PC-3 (cell line): ENCODE data around the gene GDF3. TPM values are rescaled to one million over a fixed set of nuclear protein-coding genes. Genes with fewer than 3 reads are reported as not detected.

Source experiments
- ATAC-seq: fragments of 200-7000 bp; cut with Tn5 transposase; 2 replicates; pipeline ENCODE4 v1.9.1; 2020; ENCODE audit warnings: mild to moderate bottlenecking, moderate library complexity
- BruUV-seq: library from RNA; stranded (reverse); fragments of 400-500 nt; replicated peaks from 2 replicates; lab custom pipeline; 2021; lab: Mats Ljungman, UMichigan
- CTCF ChIA-PET: fragments of 300-600 bp; sonication (Branson Sonifier 250); formaldehyde crosslinking; loops from one replicate; lab custom pipeline; 2022; ENCODE audit warnings: antibody characterized with exemption; lab: Charles Lee
- POLR2A ChIA-PET: fragments of 300-600 bp; sonication (Branson Sonifier 250); formaldehyde crosslinking; loops from one replicate; lab custom pipeline; 2022; ENCODE audit warnings: antibody characterized with exemption; ENCODE audit not compliant: unreplicated experiment; lab: Charles Lee
- DNase-seq: peaks from one replicate; pipeline ENCODE4 v3.0.0-alpha.2; 2015
- H2AFZ ChIP-seq: fragments of 300-600 bp; sonication (generic); 2 replicates; pipeline ENCODE4 v1.6.0; 2016; ENCODE audit warnings: antibody characterized with exemption, low read length
- H3F3A ChIP-seq: fragments of 300-600 bp; sonication (generic); one replicate; pipeline ENCODE4 v1.6.0; 2017; ENCODE audit warnings: antibody characterized with exemption, low read length, control low read depth, mild to moderate bottlenecking; ENCODE audit not compliant: unreplicated experiment
- H3K27ac ChIP-seq: fragments of 300-600 bp; sonication (generic); 2 replicates; pipeline ENCODE4 v1.5.1; 2016; ENCODE audit warnings: mild to moderate bottlenecking, low read length
- H3K27me3 ChIP-seq: fragments of 300-600 bp; sonication (generic); 2 replicates; pipeline ENCODE4 v1.6.1; 2016; ENCODE audit warnings: low read length, mixed read lengths
- H3K36me3 ChIP-seq: fragments of 300-600 bp; sonication (generic); 2 replicates; pipeline ENCODE4 v1.6.1; 2016; ENCODE audit warnings: low read depth, mixed run types, low read length, mixed read lengths
- H3K4me1 ChIP-seq: fragments of 300-600 bp; sonication (generic); 2 replicates; pipeline ENCODE4 v1.5.1; 2016; ENCODE audit warnings: low read length; ENCODE audit not compliant: insufficient read depth
- H3K4me2 ChIP-seq: fragments of 300-600 bp; sonication (generic); 2 replicates; pipeline ENCODE4 v1.6.0; 2016; ENCODE audit warnings: low read length
- H3K4me3 ChIP-seq: fragments of 300-600 bp; sonication (generic); 2 replicates; pipeline ENCODE4 v1.5.1; 2016; ENCODE audit warnings: mild to moderate bottlenecking, low read length, mixed read lengths
- H3K79me2 ChIP-seq: fragments of 300-600 bp; sonication (generic); 2 replicates; pipeline ENCODE4 v1.6.1; 2017; ENCODE audit warnings: low read length, mixed read lengths
- H3K9ac ChIP-seq: fragments of 300-600 bp; sonication (generic); 2 replicates; pipeline ENCODE4 v1.6.0; 2016; ENCODE audit warnings: mild to moderate bottlenecking, low read length
- H3K9me2 ChIP-seq: fragments of 300-600 bp; sonication (generic); replicated peaks from 2 replicates; pipeline ENCODE4 v1.6.1; 2016; ENCODE audit warnings: mixed run types, low read length, mixed read lengths
- H3K9me3 ChIP-seq: fragments of 300-600 bp; sonication (generic); 2 replicates; pipeline ENCODE4 v1.6.1; 2016; ENCODE audit warnings: low read length, mixed read lengths
- H4K20me1 ChIP-seq: fragments of 300-600 bp; sonication (generic); 2 replicates; pipeline ENCODE4 v1.6.1; 2016; ENCODE audit warnings: low read length, mixed read lengths
- CTCF ChIP-seq: fragments of 300-600 bp; sonication (generic); conservative IDR thresholded peaks from 2 replicates; pipeline ENCODE4 v1.5.1; 2017; ENCODE audit warnings: antibody characterized with exemption, low read depth, mild to moderate bottlenecking, low read length
- EZH2 ChIP-seq: fragments of 300-600 bp; sonication (generic); IDR thresholded peaks from one replicate; pipeline ENCODE4 v1.6.1; 2017; ENCODE audit warnings: antibody characterized with exemption, mild to moderate bottlenecking, low read length; ENCODE audit not compliant: unreplicated experiment
- EZH2phosphoT487 ChIP-seq: fragments of 300-600 bp; sonication (generic); IDR thresholded peaks from 2 replicates; pipeline ENCODE4 v1.6.1; 2018; ENCODE audit warnings: mild to moderate bottlenecking, antibody characterized with exemption, low read length, borderline replicate concordance
- intact Hi-C: fragments of 100-400 bp; cut with micrococcal nuclease; formaldehyde crosslinking; loops from 2 replicates; pipeline ENCODE4 v1.9.0; 2023
- total RNA-seq: library from RNA; depleted of rRNA; stranded (reverse); fragments of >200 nt; gene quantifications from 2 replicates; pipeline ENCODE4 v1.2.3, GENCODE V29; 2014

Gene GDF3
- total RNA-seq, 1 experiment from 2014 or later = not detected

- no peaks in the 10 kb centered on the region for H3K4me1 ChIP-seq
- H3K79me2 ChIP-seq = no peaks in the 10 kb centered on the region
- BruUV-seq = no TSS peak
- ATAC-seq (no peak), DNase-seq (no peak)
- H3K27me3 ChIP-seq = peaks cover 12% of the 10 kb centered on the region
- ChIA-PET CTCF (no interaction called here), POLR2A (no interaction called here)
- TF ChIP-seq EZH2 (no peak), EZH2phosphoT487 (no peak)
- no peak overlapping the region for H3K27ac ChIP-seq
- no peaks in the 10 kb centered on the region for H3K9me2 ChIP-seq
- intact Hi-C loops = no loop called here
- no peaks in the 10 kb centered on the region for H4K20me1 ChIP-seq
- H3K36me3 ChIP-seq = no peaks in the 10 kb centered on the region
- H3K9me3 ChIP-seq = no peaks in the 10 kb centered on the region
- H2AFZ ChIP-seq = no peak overlapping the region
- no peaks in the 10 kb centered on the region for H3F3A ChIP-seq
- no peak overlapping the region for H3K4me2 ChIP-seq
- no peak overlapping the region for H3K4me3 ChIP-seq
- no peak overlapping the region for H3K9ac ChIP-seq
These were observed 34.2 kb upstream of the GDF3 start for GRCh38 chr12:7729746-7730145.

- H3K27me3 ChIP-seq = peaks cover 12% of the 10 kb centered on the region
- ATAC-seq (no peak), DNase-seq (no peak)
- no peak overlapping the region for H3K9ac ChIP-seq
- no peaks in the 10 kb centered on the region for H3F3A ChIP-seq
- BruUV-seq = no TSS peak
- POLR2A ChIA-PET = no interaction called here
- no peaks in the 10 kb centered on the region for H3K9me3 ChIP-seq
- no peak overlapping the region for H3K4me2 ChIP-seq
- H3K36me3 ChIP-seq = no peaks in the 10 kb centered on the region
- CTCF ChIA-PET = no interaction called here
- H3K27ac ChIP-seq = no peak overlapping the region
- intact Hi-C loops = no loop called here
- H3K4me1 ChIP-seq = no peaks in the 10 kb centered on the region
- no peaks in the 10 kb centered on the region for H3K9me2 ChIP-seq
- H3K79me2 ChIP-seq = no peaks in the 10 kb centered on the region
- H3K4me3 ChIP-seq = no peak overlapping the region
- H2AFZ ChIP-seq = no peak overlapping the region
- TF ChIP-seq CTCF (no peak), EZH2 (no peak), EZH2phosphoT487 (no peak)
- H4K20me1 ChIP-seq = no peaks in the 10 kb centered on the region
These were observed 28.4 kb upstream of the GDF3 start for GRCh38 chr12:7723926-7724325.

GRCh38 chr12:7719946-7720730 is 24.6 kb upstream of the GDF3 start:
- Histone ChIP-seq H3K27me3 (no peaks in the 10 kb centered on the region), H3K4me3 (no peak overlapping the region), H3K4me2 (no peak overlapping the region), H3K4me1 (no peaks in the 10 kb centered on the region), H2AFZ (no peak overlapping the region), H3K36me3 (no peaks in the 10 kb centered on the region), H3K79me2 (no peaks in the 10 kb centered on the region), H3K9me3 (no peaks in the 10 kb centered on the region), H3F3A (no peaks in the 10 kb centered on the region), H3K9me2 (no peaks in the 10 kb centered on the region), H4K20me1 (no peaks in the 10 kb centered on the region), H3K27ac (no peak overlapping the region), H3K9ac (no peak overlapping the region)
- CTCF ChIA-PET = no interaction called here
- no peak for DNase-seq
- no TSS peak for BruUV-seq
- TF ChIP-seq EZH2 (no peak), EZH2phosphoT487 (no peak), CTCF (no peak)
- intact Hi-C loops = no loop called here
- POLR2A ChIA-PET = no interaction called here
- no peak for ATAC-seq
